HG03378 (cell line): ENCODE data around the gene HSPG2.
"Not testable (repeated sequence)": the region's sequence is repeated elsewhere in the genome, so short reads cannot be mapped to it uniquely, and the experiment has no call there.

Source experiments
- ATAC-seq: cut with Tn5 transposase; IDR thresholded peaks from one replicate; pipeline ENCODE4 v1.9.1; 2021; ENCODE audit warnings: mild to moderate bottlenecking, moderate library complexity; ENCODE audit not compliant: unreplicated experiment

Gene HSPG2

DNA sequence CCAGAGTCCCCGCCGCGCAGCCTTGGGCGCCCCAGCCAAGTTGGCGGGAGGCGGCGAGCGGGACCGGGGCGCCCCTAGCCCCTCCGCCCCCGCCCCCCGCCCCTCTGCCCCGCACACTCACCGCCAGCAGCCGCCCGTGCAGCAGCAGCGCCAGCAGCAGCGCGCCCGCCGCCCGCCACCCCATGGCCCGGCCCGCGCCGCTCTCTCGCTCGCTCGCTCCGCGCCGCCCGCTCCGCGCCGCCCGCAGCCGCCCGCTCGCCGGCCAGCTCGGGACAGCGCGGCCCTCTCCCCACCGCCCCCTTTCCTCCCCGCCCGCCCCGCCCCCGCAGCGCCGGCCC is at the start of gene HSPG2:
HSPG2 (minus strand) TSS at position 277 of the 338 bp plus-strand sequence; CDS start at position 184, 93 bp downstream.
- no peak for ATAC-seq

DNA sequence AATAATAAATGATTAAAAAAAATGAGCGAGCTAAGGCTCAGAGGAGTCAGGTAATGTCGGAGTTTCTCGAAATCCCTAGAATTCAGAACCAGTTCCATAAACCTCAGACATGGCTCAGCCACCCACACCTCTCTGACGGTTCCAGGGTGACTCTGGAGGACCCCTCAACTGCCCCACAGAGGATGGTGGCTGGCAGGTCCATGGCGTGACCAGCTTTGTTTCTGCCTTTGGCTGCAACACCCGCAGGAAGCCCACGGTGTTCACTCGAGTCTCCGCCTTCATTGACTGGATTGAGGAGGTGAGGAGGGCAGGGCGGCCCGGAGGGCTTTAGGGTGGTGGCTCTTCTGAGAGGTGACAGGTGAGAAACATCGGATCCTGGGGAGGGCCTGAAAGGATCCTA is 49.3 kb upstream of the HSPG2 start:
- not testable (repeated sequence) for ATAC-seq

DNA sequence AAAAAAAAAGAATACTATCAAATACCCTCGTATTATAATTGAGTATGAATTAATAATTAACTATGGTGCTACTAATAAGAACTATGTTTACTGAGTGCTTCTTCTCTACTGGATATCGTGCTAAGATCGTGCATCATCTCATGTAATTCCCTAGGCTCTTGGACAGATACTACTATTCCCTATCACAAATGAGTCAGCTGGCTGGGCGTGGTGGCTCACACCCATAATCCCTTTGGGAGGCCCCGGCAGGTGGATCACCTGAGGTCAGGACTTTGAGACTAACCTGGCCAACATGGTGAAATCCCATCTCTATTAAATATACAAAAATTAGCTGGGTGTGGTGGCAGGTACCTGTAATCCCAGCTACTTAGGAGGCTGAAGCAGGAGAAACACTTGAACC is 48.8 kb upstream of the HSPG2 start:
- not testable (repeated sequence) for ATAC-seq

DNA sequence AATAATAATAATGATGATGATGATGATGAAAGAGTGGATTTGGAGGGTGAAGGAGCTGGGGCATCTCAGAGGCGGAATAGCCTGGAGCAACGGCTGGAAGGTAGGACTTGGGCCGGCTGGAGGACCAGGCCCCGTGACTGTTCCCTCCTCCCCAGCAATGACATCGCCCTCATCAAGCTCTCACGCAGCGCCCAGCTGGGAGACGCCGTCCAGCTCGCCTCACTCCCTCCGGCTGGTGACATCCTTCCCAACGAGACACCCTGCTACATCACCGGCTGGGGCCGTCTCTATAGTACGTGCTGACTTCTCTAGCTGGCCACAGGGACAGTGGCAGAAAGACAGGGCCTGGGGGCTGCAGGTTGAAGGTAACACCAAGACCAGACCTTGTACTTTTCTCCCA is 46.4 kb upstream of the HSPG2 start:
- ATAC-seq = not testable (repeated sequence)

DNA sequence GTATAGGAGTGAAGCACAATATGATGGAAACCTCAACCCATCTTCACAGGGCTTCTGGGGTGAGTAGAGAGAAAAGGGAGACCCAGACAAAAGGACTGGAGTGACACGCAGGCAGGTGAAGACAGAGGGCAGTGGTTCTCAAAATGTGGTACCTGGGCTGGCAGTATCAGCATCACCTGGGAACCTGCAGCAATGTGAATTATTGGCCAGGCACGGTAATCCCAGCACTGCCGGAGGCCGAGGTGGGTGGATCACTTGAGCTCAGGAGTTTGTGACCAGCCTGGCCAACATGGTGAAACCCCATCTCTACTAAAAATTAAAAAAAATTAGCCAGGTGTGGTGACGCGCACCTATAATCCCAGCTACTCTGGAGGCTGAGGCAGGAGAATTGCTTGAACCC is 45.0 kb upstream of the HSPG2 start:
- not testable (repeated sequence) for ATAC-seq

DNA sequence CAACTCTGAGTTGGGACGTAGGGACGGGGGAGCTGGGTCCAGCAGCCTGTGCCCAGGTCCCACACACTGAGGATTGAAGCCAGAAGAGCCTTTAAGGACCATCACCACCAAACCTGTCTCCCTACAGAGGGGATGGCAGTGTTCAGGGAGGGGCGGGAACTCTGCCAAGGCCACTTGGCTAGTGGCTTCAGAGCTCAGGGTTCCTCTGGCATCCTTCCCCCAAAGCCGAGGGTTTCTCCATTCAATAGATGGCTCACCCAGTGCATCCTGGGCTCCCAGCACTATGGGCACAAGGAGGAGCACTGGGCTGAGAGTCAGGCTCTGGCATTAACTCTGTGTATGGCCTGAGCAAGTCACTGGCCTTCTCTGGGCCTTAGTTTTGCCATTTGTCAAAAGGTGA is 44.1 kb upstream of the HSPG2 start:
- not testable (repeated sequence) for ATAC-seq

DNA sequence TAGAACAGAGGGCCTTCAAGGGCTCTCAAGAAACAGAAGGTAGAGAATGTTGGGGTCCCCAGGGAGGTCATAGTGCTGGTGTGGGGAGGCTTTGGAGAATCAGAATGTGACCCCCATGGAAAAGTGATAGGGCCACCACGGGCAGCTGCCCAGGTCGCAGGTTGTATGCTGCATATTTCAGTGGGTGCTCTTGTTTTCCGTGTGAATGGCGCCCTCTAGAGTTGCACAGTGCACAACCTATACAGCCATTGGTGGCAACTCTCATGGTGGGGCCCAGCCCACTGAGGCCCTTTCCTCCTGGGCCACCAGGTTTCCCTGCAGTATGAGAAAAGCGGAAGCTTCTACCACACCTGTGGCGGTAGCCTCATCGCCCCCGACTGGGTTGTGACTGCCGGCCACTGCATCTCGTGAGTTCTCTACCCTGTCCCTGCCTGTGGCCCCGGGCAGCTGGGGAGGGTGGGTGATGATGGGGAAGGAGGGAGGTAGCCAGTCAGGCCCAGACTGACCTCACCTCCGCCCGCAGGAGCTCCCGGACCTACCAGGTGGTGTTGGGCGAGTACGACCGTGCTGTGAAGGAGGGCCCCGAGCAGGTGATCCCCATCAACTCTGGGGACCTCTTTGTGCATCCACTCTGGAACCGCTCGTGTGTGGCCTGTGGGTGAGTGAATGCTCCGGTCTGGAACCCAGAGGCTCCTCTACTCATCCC is 43.6 kb upstream of the HSPG2 start:
- ATAC-seq = not testable (repeated sequence)

DNA sequence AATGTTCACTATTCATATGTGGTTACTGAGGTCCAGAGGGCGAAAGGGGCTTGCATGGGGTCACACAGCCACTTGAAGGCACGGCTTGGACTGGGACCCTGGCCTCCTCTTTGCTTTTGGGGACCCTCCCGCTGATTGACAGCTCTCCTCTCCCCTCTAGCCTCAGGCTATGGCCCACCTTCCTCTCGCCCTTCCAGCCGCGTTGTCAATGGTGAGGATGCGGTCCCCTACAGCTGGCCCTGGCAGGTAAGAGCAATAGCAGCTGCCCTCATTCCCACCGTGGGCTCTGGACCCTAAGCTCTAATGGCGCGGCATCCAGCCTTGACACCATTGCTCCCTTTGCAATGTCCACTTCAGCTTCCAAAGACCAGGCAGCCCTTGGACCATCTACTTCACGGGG is 41.1 kb upstream of the HSPG2 start:
- not testable (repeated sequence) for ATAC-seq

DNA sequence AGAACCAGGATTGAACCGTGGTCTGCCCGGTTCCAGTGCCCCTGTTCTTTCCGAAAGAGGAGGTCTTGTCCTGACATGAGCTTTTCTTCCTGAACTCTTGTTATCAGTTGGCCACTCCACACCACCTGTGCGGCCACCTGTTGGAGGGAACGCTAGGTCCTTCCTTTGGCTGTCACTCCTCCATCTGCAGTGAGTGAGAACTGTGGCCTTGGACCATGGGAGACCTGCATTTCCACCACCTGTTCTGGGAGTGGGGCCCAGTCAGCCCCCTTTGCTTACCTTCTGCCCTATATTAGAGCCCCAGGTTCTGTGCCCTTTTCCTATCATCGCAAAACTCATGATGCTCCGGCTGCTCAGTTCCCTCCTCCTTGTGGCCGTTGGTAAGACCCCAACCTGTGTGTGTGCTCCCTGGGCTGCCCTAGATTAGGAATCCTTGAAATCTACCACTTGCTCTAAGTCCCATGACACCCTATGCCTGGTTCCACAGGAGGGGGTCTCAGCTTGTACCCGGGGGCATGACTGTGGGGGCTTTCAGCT is 39.7 kb upstream of the HSPG2 start, which contains the start of gene CELA3B:
CELA3B (plus strand) TSS at position 320 of the 537 bp plus-strand sequence; CDS start at position 338, 18 bp downstream.
- ATAC-seq = not testable (repeated sequence)

DNA sequence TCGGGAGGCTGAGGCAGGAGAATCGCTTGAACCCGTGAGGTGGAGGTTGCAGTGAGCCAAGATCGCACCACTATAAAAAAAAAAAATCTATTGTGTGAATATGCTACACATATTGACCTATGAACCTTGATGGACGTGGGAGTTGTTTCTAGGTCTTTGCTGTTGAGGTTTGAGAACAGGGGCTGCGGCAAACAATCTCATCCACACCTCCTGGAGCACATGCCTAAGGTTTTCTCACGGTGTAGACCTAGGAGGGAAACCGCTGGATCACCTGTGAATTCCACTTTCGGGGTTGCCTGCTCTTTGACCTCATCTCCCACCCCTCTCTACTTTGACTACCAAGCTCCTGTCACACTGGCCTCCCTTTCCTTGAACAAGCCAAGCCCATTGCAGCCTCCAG is 38.2 kb upstream of the HSPG2 start:
- not testable (repeated sequence) for ATAC-seq

DNA sequence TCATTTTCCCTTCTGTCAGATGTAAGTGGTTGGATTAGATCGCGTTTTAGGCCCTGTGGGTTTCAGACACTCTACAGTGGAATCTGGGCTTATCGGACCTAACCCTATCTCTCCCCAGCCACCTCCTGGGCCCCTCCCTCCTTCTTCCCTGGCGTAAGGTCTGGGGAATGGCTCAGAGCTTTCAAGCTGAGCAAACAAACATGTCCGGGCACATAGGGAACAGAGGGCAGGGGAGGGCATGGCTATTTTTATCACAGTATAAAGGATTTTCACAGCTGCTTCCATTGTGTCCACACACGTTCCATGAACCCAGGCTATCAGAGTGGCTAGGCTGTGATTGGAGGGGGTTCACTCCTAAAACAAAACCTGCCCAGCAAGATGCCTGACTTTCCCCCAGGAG is 37.6 kb upstream of the HSPG2 start:
- not testable (repeated sequence) for ATAC-seq

DNA sequence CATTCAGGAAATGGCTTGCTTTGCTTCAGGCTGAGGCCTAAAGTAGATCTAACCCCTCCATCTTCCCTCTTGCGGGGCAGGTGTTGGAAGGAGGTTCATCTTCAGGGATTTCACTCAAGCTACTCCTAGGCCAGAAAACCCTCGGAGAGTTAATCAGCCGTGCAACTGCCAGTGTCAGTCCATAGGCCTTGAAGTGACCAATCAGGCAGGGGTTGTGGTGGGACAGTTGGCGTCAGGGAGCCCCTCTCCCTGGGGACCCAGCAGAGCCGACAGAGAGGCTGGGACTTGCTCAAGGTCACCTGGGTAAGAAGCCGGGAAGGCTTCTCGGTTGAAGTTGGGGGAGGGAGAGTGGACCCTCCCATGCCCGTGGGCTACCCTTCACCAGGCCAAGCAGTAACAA is 36.8 kb upstream of the HSPG2 start:
- not testable (repeated sequence) for ATAC-seq

DNA sequence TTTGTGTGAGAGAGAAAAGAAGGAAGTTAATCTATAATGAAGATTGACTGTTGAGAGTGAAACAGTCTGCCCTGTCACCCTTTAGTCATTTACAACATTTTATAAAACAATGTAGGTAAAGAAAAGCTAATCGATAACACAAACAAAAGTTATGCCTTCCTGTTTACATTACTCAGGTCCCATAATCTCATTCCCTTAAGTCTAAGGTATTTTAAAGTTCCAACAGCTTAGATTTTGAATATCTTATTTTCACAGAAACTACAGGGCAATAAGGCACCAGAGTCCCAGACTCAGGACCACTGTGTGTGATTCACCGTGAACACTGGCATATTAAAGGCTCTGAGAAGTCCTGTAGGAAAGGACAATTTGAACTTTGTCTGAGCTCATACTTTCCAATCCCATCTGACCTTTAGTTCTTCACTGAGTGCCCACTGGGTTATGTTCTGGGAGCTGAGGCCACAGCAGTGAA is 35.9 kb upstream of the HSPG2 start:
- ATAC-seq = not testable (repeated sequence)

DNA sequence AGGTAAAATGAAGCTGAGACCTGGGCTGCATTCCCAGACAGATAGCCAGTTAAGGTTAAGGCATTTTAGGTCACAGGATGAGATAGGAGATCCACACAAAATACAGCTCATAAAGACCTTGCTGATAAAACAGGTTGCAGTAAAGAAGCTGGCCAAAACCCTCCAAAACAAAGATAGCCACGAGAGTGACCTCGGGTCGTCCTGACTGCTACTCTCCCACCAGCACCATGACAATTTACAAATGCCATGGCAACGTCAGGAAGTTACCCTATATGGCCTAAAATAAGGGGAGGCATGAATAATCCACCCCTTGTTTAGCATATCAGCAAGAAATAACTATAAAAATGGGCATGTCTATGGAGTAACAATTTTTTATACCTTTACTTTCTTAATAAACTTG is 33.4 kb upstream of the HSPG2 start:
- ATAC-seq = not testable (repeated sequence)

DNA sequence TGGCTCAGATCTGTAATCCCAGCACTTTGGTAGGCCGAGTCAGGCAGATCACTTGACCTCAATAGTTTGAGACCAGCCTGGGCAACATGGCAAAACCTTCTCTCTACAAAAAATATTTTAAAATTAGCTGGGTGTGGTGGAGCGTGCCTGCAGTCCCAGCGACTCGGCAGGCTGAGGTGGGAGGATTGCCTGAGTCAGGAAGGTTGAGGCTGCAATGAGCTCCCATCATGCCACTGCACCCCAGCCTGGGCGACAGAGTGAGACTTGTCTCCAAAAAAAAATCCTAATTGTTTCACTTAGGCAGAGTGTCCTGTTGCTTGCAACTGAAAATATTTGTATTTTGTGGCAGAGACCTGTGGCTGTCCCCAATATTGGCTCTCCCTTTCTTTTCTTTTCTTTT is 32.0 kb upstream of the HSPG2 start:
- not testable (repeated sequence) for ATAC-seq

DNA sequence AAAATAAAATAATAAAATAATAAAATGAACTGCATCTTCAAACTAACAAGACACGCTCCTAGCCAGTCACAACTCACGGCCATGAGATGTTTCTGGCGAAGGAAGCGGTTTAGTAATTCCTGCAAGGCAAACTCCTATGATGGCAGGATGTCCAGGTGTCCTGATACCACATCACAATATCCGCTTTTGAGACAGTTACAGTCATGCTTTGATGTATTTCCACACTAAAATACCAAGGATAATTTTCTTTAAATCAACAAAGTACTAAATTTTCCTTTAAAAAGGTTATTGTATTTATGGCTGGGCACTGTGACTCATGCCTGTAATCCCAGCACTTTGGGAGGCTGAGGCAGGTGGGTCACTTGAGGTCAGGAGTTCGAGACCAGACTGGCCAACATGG is 30.1 kb upstream of the HSPG2 start:
- not testable (repeated sequence) for ATAC-seq

DNA sequence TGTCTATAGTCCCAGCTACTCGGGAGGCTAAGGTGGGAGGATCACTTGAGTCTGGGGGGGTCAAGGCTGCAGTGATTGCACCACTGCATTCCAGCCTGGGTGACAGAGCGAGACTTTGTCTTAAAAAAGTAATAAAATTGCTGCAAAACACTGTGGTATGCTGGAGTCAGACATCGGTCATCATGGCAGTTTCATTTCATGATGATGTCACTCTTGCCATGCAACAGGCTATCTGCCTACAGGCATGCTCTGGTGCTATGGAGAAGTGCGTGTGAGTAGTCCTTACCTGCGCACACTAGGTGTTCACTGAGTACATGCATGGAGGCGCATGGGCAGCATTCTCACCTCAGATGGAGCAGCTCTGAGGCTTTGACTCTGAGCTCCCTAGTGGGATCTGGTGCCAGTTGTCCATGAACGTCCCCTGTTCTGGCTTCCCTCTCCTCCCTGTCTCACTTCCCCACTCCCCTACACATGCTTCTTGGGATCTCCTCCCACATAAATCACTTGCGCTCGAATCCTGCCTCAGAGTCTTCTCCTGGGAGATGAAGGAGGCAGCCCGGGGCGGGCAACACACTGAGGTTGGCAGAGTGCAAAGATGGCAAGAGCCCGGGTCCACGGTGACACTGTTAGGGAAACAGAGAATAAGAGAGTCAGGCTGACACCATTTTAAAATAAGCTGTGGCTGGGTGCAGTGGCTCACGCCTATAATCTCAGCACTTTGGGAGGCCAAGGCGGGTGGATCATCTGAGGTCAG is 29.3 kb upstream of the HSPG2 start:
- no peak for ATAC-seq

DNA sequence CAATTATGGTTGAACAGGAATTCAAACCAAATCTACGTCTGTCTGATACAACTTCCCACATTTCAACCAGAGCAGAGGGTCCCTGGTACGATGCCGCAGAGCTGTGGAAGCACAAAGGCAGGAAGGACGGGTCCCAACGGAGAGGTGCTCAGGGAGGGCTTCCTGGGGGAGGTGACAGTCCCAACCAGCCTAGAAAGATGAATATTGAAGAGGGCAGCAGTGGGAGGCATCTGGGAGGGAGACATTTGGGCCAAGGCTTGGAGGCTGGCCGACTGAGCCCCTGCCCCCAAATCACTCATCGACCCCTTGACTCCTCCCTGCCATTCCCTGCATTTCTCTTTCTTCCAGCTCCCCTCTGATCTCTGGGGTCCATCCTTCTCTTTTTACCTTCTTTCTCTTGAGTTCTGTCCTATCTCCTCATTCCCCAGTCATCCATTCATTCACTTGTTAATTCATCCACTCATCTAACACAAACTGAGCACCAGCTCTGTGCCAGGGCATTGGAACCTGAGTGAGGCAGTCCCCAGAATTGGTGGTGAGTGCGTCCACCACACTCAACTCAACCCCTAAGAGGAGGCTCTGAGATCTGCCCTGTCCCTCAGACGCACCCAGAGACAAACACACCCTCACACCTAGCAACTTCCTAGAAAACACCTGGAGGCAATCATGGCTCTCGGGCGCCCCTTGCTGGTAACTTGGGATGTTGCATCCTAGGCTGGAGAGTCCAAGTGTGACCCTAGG is 26.5 kb upstream of the HSPG2 start:
- no peak for ATAC-seq

DNA sequence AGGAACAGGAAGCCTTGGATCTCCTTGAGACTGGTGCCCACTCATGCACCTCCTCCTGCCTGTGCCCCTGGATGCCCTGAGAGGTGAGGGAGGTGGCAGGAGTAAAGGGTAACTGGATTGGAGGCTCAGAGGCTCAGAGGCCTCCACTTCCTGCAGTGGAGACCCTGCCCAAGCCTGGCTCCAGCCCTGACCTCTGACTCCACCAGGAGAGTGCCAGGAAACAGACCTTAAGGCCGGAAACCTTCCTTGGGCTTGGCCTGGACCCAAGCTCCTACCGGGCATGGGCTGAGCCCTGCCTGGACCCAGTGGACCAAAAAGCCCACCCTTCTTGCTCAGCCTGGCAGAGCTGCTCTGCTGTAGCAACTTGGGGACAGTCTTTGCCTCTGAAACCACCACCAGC is 24.7 kb upstream of the HSPG2 start:
- ATAC-seq = no peak

DNA sequence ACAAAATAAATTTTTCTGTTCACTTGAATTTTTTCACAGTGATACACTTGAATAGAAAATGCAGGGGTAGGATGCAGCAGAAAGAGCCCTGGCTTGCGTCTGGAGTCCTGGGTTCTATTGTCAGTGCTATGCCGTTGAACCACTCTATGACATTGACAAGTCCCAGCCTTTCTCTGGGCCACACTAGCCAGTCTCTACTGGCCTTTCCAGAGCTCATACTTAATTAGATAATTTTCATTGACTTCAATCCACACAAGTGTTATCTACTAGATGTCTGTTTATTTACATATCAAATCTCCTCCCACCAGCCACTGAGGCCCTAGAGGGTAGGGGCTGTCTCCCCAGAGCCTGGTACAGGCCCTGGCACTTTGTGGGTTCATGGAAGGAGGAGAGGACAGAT is 24.2 kb upstream of the HSPG2 start:
- ATAC-seq = no peak
